Measurements from ENCODE around the gene GRIK4.
"Not testable (repeated sequence)": the region's sequence is repeated elsewhere in the genome, so short reads cannot be mapped to it uniquely, and the experiment has no call there.

GRIK4 gene

GRCh38 chr11:121029813-121030445 is 518.4 kb downstream of the GRIK4 start:
- DNase-seq, result no peak

DNA sequence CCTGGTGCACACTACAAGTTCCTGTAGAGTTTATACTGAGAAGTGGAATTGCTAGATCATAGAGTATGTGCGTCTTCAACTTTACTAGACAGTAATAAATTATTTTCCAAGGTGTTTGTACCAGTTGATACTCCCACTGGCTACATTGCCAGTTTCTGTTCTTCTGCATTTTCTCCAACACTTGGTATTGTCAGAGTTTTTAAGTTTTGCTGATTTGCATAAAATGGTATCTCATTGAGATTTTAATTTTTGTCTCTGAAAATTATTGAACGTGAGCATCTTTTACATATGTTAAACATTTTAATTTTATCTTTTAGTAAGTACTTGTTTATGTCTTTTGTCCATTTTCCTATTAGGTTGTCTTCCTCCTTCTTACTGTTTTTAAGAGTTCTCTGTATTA is 519.6 kb downstream of the GRIK4 start:
- DNase-seq, result no peak

GRCh38 chr11:121031648-121032047 is 520.1 kb downstream of the GRIK4 start:
- DNase-seq, result not testable (repeated sequence)

- no peak for DNase-seq
Measured at GRCh38 chr11:121032546-121032945, 521.0 kb downstream of the GRIK4 start.

- no peak for DNase-seq
Measured at GRCh38 chr11:121033635-121034034, 522.1 kb downstream of the GRIK4 start.

GRCh38 chr11:121035169-121035755 is 523.7 kb downstream of the GRIK4 start:
- DNase-seq, result no peak

DNA sequence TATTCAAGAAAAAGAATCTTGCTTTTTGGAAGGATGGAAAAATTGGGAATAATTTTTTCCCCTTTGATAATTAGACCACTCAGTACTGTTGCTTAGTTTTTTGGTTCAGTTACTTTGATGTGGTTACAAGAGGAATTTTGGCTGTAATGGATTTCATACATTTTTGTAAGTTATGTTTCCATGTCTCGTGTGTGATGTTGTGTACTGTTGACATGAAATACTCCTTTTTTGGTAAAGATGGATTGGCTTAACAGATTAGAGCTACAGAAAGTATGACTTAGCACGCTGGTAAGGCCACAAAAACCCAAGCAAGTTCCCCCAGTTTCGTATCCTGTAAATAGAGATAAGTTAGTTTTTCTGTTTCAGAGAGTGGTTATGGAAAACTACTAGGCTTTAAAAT is 524.2 kb downstream of the GRIK4 start:
- no peak for DNase-seq

- no peak for DNase-seq
Measured at GRCh38 chr11:121037016-121037415, 525.5 kb downstream of the GRIK4 start.
